RPMI7951 (cell line): ENCODE data around the gene TBCD. TPM values are rescaled to one million over a fixed set of nuclear protein-coding genes. Genes with fewer than 3 reads are reported as not detected.

Experiments used
- DNase-seq: peaks from one replicate; pipeline ENCODE4 v3.0.0-alpha.2; 2012; ENCODE audit warnings: low read depth
- total RNA-seq: library from RNA; depleted of rRNA; stranded (reverse); fragments of >200 nt; shearing (Covaris generic); gene quantifications from 2 replicates; pipeline ENCODE4 v1.2.3, GENCODE V29; 2014

TBCD gene
- total RNA-seq, 1 experiment from 2014 or later, result 18.4 TPM

DNA sequence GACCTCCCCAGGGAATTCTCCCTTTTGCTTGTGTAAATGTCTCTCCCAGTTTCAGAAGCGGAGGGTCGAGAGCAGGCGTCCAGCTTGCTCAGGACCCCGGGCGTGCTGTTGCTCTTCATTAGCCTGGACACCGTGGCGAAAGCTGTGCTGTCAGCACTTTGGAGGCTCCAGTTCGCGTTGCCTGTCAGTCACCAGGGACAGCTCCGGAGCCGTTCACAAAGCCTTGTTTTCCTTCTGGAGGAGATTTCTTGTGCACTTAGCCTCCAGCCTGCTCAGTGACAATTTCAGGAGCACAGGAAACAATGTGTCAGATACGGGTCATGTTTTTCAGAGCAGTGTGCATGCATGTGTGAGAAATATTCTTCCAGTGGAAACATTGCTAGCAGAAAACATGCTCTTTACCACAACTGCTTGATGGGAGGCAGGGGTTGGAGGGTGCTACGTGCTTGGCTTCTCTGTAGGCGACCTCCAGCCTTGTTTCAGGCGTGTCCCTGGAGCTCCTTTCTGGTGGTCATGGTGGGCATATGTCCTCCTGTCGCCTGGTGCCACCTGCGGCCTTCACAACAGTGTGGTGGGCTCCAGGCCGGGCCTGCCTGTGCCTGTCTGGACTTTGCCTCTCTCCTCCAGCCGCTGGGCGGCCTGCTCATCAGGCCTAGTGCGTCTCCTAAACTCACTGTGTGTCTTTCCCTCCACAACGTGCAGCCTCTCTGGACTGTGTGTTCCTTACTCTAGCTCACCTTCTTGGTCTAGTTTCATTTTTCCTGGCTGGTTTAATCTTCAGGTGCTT lies 59.0 kb downstream of the TBCD start:
- no peak for DNase-seq

- no peak for DNase-seq
Measured at GRCh38 chr17:82812058-82812457, 60.2 kb downstream of the TBCD start.

DNA sequence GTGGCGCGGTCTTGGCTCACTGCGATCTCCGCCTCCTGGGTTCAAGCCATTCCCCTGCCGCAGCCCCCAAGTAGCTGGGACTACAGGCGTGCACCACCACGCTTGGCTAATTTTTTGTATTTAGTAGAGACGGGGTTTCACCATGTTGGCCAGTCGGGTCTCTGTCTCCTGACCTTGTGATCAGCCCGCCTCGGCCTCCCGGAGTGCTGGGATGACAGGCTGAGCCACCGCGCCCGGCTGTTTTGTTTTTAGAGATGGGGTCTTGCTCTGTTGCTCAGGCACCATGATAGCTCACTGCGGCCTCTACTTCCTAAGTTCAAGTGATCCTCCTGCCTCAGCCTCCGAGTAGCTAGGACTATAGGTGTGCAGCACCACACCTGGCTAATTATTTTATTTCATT lies 60.7 kb downstream of the TBCD start:
- no peak for DNase-seq

- DNase-seq, result no peak
Measured at GRCh38 chr17:82813299-82814051, 61.6 kb downstream of the TBCD start.

DNA sequence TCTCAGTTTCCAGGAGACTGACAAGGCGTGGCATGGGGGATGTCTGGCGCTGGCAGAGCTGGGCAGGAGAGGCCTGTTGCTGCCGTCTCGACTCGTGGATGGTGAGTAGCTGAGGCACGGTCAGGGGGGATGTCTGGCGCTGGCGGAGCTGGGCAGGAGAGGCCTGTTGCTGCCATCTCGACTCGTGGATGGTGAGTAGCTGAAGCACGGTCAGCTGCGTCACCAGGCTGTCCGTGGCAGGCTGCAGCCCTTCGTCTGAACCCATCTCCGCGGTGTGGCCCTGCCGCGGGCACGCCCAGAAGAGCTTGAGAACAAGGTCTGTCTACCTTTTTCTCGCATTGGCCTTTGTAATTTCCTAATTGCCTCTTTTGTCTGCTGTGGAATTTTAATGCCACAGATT lies 63.0 kb downstream of the TBCD start:
- no peak for DNase-seq

DNA sequence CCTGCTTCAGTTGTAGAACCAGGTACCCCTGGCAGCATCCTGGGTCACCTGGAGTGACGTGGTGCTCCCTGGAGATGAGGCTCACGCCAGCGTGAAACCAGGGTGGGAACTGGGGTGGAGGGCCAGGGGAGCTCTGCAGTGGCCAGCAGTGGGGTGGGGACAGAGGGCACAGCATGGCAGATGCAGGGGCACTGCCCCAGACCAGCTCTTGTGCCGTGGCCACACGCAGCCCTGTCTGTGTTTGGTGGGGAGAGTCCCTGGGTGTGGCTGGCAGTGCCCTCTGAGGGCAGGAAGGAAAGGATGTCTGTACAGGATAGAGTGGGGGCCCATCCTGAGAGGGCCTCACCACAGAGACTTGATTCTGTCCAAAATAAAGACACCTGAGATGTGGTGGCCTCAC lies 63.5 kb downstream of the TBCD start:
- no peak for DNase-seq

GRCh38 chr17:82815790-82816305 lies 64.0 kb downstream of the TBCD start:
- DNase-seq, result no peak

- DNase-seq, result no peak
Measured at GRCh38 chr17:82816358-82816757, 64.5 kb downstream of the TBCD start.

- no peak for DNase-seq
Measured at GRCh38 chr17:82817947-82818346, 66.1 kb downstream of the TBCD start.

GRCh38 chr17:82820278-82821251 lies 68.7 kb downstream of the TBCD start:
- no peak for DNase-seq

DNA sequence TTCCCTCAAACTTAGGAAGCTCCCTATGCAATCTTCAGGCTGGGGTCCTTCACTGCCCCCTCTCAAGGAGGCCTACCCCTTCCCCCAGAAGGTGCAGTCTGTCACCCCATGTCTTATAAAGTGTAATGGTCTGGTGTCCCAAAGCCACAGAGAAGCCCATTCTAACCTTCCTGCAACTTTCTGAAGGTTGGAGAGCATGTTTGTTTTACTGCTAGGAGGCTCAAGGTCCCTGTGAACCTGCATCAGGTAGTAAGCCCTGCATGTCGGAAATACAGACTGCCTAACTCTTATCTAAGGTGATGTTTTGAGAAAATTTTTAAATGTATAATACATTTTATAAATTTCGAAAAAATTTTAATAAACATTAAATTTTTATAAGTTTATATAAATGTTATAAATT lies 69.7 kb downstream of the TBCD start:
- DNase-seq, result no peak

DNA sequence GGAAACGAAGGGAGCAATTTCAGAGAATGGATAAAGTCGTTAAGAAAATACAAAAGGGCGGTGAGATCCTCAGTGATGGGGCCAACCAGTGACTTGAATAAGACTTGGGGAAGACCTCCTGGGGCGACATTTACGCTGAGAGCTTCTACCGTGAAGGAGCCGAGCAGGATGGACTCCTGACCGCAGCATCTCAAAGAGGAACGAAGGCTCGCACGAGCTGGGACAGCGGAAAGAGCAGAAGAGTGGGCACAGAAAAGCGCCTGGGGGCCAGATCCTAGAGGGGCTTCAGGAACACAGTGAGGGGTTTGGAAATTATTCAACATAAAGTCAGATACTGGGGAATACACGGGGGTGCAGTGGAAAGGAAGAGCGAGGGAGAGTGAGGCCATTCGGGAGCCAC lies 70.4 kb downstream of the TBCD start:
- no peak for DNase-seq

DNA sequence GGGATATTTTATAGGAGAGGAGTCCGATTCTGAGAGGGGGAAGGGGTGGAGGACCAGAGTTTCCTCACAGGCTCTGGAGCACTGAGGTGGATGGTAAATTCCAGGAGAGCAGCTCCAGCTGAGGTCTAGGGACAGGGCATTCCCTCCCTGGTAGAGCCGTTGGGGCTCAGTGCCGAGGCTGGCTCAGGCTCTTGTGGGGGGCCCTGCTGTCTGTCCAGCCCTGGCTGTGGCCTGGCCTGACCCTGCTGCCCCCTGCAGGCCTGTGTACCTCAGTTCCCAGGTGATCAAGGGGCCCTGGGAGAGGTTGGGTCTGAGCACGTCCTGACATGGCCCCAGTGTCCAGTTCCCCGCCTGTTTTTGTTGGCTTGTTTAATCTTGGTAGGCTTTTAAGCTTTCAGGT lies 71.1 kb downstream of the TBCD start:
- no peak for DNase-seq

DNA sequence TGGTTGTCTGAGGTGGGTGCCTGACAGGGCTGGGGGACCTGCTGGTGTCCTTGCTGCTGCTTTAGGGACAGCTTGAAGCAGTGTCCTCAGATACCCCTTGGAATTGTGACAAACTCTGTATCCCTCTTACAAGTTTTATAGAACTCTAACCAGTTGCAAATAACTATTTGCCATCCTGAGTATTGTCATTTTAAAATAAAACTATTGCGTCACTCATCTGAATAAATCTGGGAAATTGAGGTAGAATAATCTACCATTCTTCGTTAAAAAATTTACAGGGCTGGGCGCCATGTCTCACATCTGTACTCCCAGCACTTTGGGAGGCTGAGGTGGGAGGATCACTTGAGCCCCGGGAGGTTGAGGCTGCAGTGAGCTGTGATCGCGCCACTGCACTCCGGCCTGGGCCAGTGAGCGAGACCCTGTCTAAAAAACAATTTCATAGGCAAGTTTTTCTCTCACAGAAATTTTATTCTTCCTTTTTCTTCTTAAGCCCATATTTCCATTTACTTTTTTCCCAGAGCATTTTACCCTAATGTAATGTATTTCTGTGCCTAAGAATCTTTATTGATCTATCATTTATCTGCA lies 73.8 kb downstream of the TBCD start:
- no peak for DNase-seq

GRCh38 chr17:82826211-82826610 lies 74.3 kb downstream of the TBCD start:
- no peak for DNase-seq

DNA sequence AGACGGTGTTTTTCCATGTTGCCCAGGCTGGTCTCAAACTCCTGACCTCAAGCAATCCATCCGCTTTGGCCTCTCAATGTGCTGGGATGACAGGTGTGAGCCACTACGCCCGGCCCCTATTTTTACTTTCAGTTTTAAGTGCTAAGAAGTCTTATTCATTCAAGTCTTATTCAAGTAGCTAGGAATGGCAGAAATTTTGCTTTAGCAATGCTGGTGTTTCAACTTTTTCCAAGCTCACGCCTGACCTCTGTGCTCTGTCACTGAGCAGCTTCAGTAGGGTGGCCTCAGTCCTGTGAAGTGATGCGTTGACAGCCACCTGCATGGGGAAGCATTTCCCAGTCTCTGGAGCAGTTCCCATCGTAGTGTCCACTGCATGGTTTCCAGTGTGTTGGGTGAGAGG lies 75.1 kb downstream of the TBCD start:
- DNase-seq, result no peak

GRCh38 chr17:82828875-82829487 lies 77.1 kb downstream of the TBCD start:
- DNase-seq, result no peak

DNA sequence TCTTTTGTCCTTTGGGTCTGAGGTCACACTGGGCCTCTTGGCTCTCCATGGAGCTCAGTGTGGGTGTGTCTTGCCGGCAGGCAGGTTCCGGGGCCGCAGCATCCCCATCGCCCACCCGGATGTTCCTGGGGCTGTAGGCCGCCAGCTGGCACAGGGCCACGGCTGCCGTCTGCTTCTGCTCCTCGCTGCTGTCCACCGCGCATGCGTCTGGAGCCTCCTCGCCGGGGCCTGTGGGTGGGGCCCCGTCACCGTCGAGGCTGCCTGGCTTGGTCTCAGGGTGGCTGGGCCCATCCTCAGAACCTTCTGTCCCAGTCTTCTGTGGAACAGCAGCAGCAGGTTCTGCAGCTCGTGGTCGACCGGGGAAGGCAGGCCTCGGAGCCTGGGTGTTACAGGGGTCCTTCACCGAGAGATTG lies 78.4 kb downstream of the TBCD start:
- DNase-seq, result no peak

DNA sequence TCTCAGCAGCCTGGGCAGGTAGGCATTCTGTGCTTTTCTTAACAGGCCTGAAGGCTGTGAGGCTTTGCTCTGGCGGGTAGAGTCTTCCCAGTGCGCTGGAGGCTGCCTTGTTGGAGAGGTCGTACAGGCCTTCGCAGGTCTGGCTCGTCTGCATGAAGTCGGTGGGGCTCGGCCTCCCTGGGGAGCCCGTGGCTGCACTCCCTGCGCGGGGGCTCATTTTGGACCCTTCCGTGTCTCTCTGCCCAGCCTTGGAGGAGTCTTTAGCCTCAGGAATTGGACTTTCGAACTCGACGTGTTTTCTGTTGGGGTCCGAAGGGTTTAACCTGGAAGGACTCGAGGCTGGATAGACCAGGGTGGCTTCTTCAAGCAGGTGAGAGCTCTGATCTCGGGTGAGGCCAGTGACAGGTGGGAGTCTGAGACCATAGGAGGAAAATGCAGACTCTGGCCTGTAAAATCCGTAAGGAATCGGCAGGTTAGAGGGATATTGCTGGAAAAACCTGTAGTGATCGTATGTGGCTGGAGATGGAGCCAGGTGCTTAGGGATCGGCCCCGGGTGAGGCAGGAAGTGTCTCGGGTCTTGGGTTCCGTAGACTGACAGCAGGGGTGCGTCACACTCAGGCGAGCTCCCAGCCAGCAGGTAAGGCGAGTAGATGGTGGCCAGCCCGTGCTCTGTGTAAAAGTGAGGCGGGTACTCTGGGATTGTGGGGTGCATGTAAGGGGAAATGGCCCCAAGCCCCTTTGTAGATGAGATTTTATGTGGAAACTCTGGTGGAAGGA lies 79.4 kb downstream of the TBCD start:
- no peak for DNase-seq

DNA sequence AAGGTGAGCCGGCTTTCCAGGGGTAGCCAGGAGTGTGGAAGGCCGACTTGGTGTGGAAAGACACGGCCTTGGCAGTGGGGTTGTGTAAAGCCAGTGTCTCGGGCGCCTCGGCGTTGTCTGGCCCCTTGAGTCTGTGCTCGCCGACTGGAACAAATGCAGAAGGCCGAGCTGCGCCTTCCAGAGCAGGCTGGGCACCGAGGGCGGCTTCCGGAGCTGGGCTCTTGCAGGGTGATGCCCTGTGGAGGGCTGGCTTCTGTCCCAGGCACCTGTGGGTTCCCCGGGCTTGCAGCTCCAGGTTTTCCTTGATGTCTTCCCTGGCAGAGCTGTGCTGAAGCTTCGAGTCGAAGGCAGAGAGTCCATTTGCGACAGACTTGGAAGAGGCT lies 79.9 kb downstream of the TBCD start:
- no peak for DNase-seq
